Type B pancreatic cell (in vitro differentiated cells): ENCODE data around the gene ATP1B1. TPM values are rescaled to one million over a fixed set of nuclear protein-coding genes. Genes with fewer than 3 reads are reported as not detected.

Source experiments
- DNase-seq: peaks from one replicate; pipeline ENCODE4 v3.0.0; 2021; ENCODE audit warnings: mixed read lengths; ENCODE audit not compliant: unreplicated experiment; ENCODE audit errors: extremely low spot score
- H3K27ac Mint-ChIP-seq: 2 replicates; pipeline ENCODE4 v1.8.0; 2021; ENCODE audit warnings: mild to moderate bottlenecking, mixed read lengths
- H3K27me3 Mint-ChIP-seq: 2 replicates; pipeline ENCODE4 v1.8.0; 2021; ENCODE audit warnings: mixed read lengths
- H3K36me3 Mint-ChIP-seq: 2 replicates; pipeline ENCODE4 v1.8.0; 2021; ENCODE audit warnings: mixed read lengths
- H3K4me1 Mint-ChIP-seq: one replicate; pipeline ENCODE4 v1.8.0; 2021; ENCODE audit warnings: mixed read lengths; ENCODE audit not compliant: unreplicated experiment
- H3K4me3 Mint-ChIP-seq: 2 replicates; pipeline ENCODE4 v1.8.0; 2021; ENCODE audit warnings: mild to moderate bottlenecking, mixed read lengths
- H3K9me3 Mint-ChIP-seq: 2 replicates; pipeline ENCODE4 v1.8.0; 2021; ENCODE audit warnings: mixed read lengths
- CTCF ChIP-seq: fragments of 200-600 bp; sonication (generic); conservative IDR thresholded peaks from 2 replicates; pipeline ENCODE4 v1.5.0; 2021; ENCODE audit warnings: antibody characterized with exemption, mild to moderate bottlenecking
- total RNA-seq: library from RNA; stranded (reverse); gene quantifications from 2 replicates; pipeline ENCODE4 v1.2.1, GENCODE V29; 2021; ENCODE audit warnings: low replicate concordance

The ATP1B1 gene
- total RNA-seq, 1 donor from 2014 or later, result 237 TPM

DNA sequence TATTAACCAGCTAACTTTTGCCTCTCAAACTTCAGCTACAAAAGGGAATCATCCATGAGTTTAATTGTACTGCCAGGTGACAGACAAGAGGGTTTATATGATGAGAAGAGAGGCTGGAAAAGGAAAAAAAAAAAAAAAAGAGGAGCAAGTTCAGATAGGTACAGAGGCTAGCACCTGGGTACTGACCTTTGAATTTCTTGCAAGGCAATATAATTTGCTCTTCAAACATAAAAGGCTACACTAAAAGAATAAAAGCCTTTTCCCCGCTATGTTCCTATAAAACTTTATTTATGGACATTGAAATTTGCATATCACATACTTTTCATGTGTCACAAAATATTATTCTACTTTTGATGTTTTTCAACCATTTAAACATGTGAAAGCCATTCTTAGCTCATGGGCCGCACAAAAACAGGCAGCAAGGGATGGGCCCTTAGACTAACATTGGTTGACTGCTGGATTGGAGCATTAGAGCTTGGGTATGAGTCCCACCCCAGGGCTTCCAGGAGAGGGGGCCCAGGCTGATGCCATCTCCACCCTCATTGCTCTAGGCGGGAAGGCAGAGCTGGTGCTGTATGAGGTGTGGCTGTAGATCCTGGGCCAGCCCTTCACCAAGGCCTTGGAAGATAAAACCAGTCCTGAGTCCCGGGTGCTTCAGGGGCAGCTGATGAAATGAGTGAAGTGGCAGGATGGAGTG lies 44.3 kb downstream of the ATP1B1 start:
- H3K4me3 Mint-ChIP-seq, result no peak overlapping the region
- no peaks in the 10 kb centered on the region for H3K27me3 Mint-ChIP-seq
- TF ChIP-seq CTCF, result no peak
- peaks cover 4% of the 10 kb centered on the region for H3K36me3 Mint-ChIP-seq
- no peaks in the 10 kb centered on the region for H3K9me3 Mint-ChIP-seq
- peaks cover 8% of the 10 kb centered on the region for H3K4me1 Mint-ChIP-seq
- DNase-seq, result no peak
- H3K27ac Mint-ChIP-seq, result no peak overlapping the region

DNA sequence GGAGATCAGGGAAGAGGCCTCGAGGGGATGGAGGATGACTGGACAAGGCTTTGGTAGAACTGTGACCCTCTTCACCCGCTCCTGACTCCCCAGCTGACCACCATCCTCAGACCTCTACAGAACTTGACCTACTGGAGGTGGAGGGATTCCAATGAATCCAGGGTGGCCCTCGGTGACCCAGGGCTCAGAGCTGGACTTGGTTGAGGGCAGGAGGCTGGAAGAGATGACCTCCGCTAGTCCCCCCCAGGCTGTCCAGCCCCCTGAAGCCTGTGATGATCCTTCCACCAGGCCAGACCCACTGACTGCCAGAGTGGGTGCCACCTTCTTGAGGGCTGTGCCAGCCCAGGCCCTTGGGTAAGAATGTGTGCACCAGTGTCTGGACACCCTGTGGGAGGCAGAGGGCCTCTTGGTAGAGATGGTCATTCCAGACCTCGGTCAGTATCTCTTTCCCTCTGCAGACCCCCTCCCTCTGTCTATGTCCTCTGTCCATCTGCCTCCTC lies 44.9 kb downstream of the ATP1B1 start:
- Mint-ChIP-seq H3K4me1 (peaks cover 8% of the 10 kb centered on the region), H3K27ac (no peak overlapping the region), H3K4me3 (no peak overlapping the region), H3K9me3 (no peaks in the 10 kb centered on the region), H3K27me3 (no peaks in the 10 kb centered on the region), H3K36me3 (peaks cover 4% of the 10 kb centered on the region)
- no peak for TF ChIP-seq CTCF
- DNase-seq, result no peak

DNA sequence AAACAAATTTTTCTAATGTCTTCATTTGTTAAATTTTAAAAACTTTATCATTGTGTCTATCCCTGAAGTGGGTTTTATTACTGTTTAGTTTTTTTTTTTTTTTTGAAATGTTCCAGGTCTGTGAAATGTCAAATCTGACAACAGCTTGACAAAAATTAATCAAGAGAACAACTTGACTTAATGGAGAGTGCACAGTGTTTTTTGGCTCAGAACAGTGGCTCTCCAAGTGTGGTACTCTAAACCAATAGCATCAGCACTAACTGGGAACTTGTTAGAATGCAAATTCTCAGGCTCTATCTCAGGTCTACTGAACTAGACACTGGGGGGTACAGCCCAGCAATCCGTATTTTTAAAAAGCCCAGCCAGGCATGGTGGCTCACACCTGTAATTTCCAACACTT lies 49.2 kb downstream of the ATP1B1 start:
- Mint-ChIP-seq H3K27me3 (no peaks in the 10 kb centered on the region), H3K4me1 (no peaks in the 10 kb centered on the region), H3K36me3 (no peaks in the 10 kb centered on the region)

DNA sequence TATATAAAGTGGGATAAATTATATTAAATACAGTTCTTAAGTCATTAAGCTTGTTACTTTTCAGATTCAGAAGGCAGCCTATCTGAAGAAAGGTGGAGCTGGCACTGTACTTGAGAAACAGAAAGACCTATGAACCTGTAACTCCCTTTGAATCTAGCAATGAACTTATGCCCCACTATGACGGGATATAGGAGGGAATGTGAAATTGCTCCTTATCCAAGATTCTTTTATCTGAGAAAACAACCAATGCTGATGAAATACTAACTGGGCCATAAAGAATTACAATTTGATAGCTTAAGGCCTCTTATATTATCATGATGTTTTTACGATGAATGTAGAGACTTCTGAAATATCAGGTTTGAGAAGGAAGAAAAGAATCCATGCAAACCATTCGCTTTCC lies 50.1 kb downstream of the ATP1B1 start:
- Mint-ChIP-seq H3K27ac (no peak overlapping the region), H3K9me3 (no peaks in the 10 kb centered on the region), H3K4me1 (no peaks in the 10 kb centered on the region), H3K4me3 (no peak overlapping the region), H3K36me3 (no peaks in the 10 kb centered on the region), H3K27me3 (no peaks in the 10 kb centered on the region)
- DNase-seq, result no peak
- TF ChIP-seq CTCF, result no peak

More for the DNA sequence above, 49.2 kb downstream of the ATP1B1 start:
- no peak for TF ChIP-seq CTCF
- H3K4me3 Mint-ChIP-seq, result no peak overlapping the region
- H3K9me3 Mint-ChIP-seq, result no peaks in the 10 kb centered on the region
- H3K27ac Mint-ChIP-seq, result no peak overlapping the region
- DNase-seq, result no peak

- Mint-ChIP-seq H3K27ac (no peak overlapping the region), H3K4me3 (no peak overlapping the region), H3K36me3 (no peaks in the 10 kb centered on the region), H3K4me1 (no peaks in the 10 kb centered on the region), H3K27me3 (no peaks in the 10 kb centered on the region), H3K9me3 (no peaks in the 10 kb centered on the region)
- TF ChIP-seq CTCF, result no peak
- DNase-seq, result no peak
Observed at GRCh38 chr1:169160845-169161495, 54.5 kb downstream of the ATP1B1 start.
